Tibial nerve (tissue), 4 donors: ENCODE data around the gene MACO1. TPM values are rescaled to one million over a fixed set of nuclear protein-coding genes. Genes with fewer than 3 reads are reported as not detected.

ENCODE experiments used
- DNase-seq, 2 donors: peaks; one replicate each; pipeline ENCODE4 v3.0.0-alpha.2; 2019; ENCODE audit warnings: low spot score in 2 of 2
- H3K27ac ChIP-seq, 4 donors: fragments of 200-600 bp; sonication (generic) in 3 of 4; one replicate each; pipeline ENCODE4 v1.5.1; 2017 to 2019; ENCODE audit warnings: mild to moderate bottlenecking in 1 of 4
- H3K27me3 ChIP-seq, 2 donors: fragments of 200-600 bp; sonication (generic) in 1 of 2; one replicate each; pipeline versions ENCODE4 v1.5.1 to v1.6.0; 2017 to 2019
- H3K36me3 ChIP-seq, 3 donors: fragments of 200-600 bp; sonication (generic); one replicate each; pipeline ENCODE4 v1.5.1; 2018 to 2019
- H3K4me1 ChIP-seq, 4 donors: fragments of 200-600 bp; sonication (generic) in 3 of 4; one replicate each; pipeline ENCODE4 v1.5.1; 2017 to 2019
- H3K4me3 ChIP-seq, 4 donors: fragments of 200-600 bp; sonication (generic) in 3 of 4; one replicate each; pipeline ENCODE4 v1.5.1; 2017 to 2019; ENCODE audit warnings: mild to moderate bottlenecking in 1 of 4, moderate library complexity in 1 of 4
- H3K9me3 ChIP-seq, 4 donors: fragments of 200-600 bp; sonication (generic) in 3 of 4; one replicate each; pipeline ENCODE4 v1.5.1; 2017 to 2019
- CTCF ChIP-seq, 5 experiments: fragments of 200-600 bp in 3 of 5; fragments of 450-650 bp in 2 of 5; sonication (generic) in 3 of 5; IDR thresholded peaks; one replicate each; pipeline ENCODE4 v1.5.1; 2016 to 2019; ENCODE audit warnings: antibody characterized with exemption in 5 of 5, mild to moderate bottlenecking in 3 of 5, moderate library complexity in 2 of 5
- EP300 ChIP-seq, 2 donors: sonication (generic); formaldehyde crosslinking; IDR thresholded peaks; one replicate each; pipeline ENCODE4 v1.6.1; 2017; ENCODE audit warnings: antibody characterized with exemption in 2 of 2, mild to moderate bottlenecking in 1 of 2
- POLR2A ChIP-seq, 2 donors: fragments of 450-650 bp; IDR thresholded peaks; one replicate each; pipeline ENCODE4 v1.6.1; 2017; ENCODE audit warnings: antibody characterized with exemption in 2 of 2, mild to moderate bottlenecking in 2 of 2, moderate library complexity in 2 of 2
- WGBS, 2 donors: methylation state at CpG; one replicate each; pipeline ENCODE4 v1.1.5; 2018; 5-methylcytosine and 5-hydroxymethylcytosine counted together
- total RNA-seq, 4 donors: library from RNA; depleted of rRNA; stranded (reverse); fragments of >200 nt; gene quantifications; one replicate each; pipeline ENCODE4 v1.1.0, GENCODE V29; 2016

The MACO1 gene
- total RNA-seq, 4 donors from 2014 or later: 8.8 to 16.2 (median 13.7) TPM

GRCh38 chr1:25523542-25523941 is 92.8 kb downstream of the MACO1 start:
- DNase-seq: no peak
- Histone ChIP-seq H3K4me1 (peaks cover 0 to 4% (median 0%) of the 10 kb centered on the region in 4 donors), H3K4me3 (no peak overlapping the region), H3K27me3 (no peaks in the 10 kb centered on the region), H3K36me3 (no peaks in the 10 kb centered on the region), H3K27ac (no peak overlapping the region), H3K9me3 (peaks cover 0 to 13% (median 0%) of the 10 kb centered on the region in 4 donors)
- 66 to 75% methylated on average over 10 of the region's 10 CpGs for WGBS, 2 donors
- TF ChIP-seq POLR2A (IDR thresholded peaks at IDR 0.05) (no peak), EP300 (IDR thresholded peaks at IDR 0.05) (no peak), CTCF (IDR thresholded peaks at IDR 0.05) (no peak)

- H3K36me3 ChIP-seq: no peaks in the 10 kb centered on the region
- H3K9me3 ChIP-seq: peaks cover 0 to 13% (median 0%) of the 10 kb centered on the region in 4 donors
- DNase-seq: no peak
- TF ChIP-seq CTCF (IDR thresholded peaks at IDR 0.05): no peak
- TF ChIP-seq EP300 (IDR thresholded peaks at IDR 0.05): no peak
- TF ChIP-seq POLR2A (IDR thresholded peaks at IDR 0.05): no peak
- no peaks in the 10 kb centered on the region for H3K27me3 ChIP-seq
- H3K27ac ChIP-seq: no peak overlapping the region
- 53 to 54% methylated on average over 15 of the region's 15 CpGs for WGBS, 2 donors
- no peak overlapping the region for H3K4me3 ChIP-seq
- peaks cover 0 to 4% (median 0%) of the 10 kb centered on the region in 4 donors for H3K4me1 ChIP-seq
Observed at GRCh38 chr1:25524568-25525360, 94.1 kb downstream of the MACO1 start.

DNA sequence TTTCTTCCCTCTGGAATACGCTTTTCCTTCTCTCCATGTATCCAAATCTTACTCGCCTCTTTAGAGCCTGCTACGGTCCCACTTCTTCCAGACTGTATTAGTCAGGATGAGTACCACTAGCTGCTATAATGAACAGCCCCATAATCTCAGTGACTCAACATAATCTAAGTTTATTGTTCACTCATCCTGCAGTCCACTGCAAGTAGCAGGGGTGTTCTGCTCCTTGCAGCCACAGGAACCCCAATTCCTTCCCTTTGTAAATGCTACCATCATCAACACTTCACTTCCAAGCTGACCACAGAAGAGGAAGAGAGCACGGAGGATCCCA is 94.6 kb downstream of the MACO1 start:
- no peak for DNase-seq
- no peak for TF ChIP-seq CTCF (IDR thresholded peaks at IDR 0.05)
- no peaks in the 10 kb centered on the region for H3K27me3 ChIP-seq
- 83 to 89% methylated on average over 4 of the region's 4 CpGs for WGBS, 2 donors
- no peak overlapping the region for H3K4me3 ChIP-seq
- no peaks in the 10 kb centered on the region for H3K36me3 ChIP-seq
- peaks cover 0 to 4% (median 0%) of the 10 kb centered on the region in 4 donors for H3K4me1 ChIP-seq
- no peak overlapping the region for H3K27ac ChIP-seq
- peaks cover 0 to 13% (median 0%) of the 10 kb centered on the region in 4 donors for H3K9me3 ChIP-seq

- TF ChIP-seq CTCF (IDR thresholded peaks at IDR 0.05) (no peak), EP300 (IDR thresholded peaks at IDR 0.05) (no peak), POLR2A (IDR thresholded peaks at IDR 0.05) (no peak)
- H3K4me1 ChIP-seq: no peaks in the 10 kb centered on the region
- DNase-seq: no peak
- H3K9me3 ChIP-seq: peaks cover 0 to 13% (median 0%) of the 10 kb centered on the region in 4 donors
- 91 to 93% methylated on average over 2 of the region's 2 CpGs for WGBS, 2 donors
- H3K4me3 ChIP-seq: no peak overlapping the region
- no peaks in the 10 kb centered on the region for H3K36me3 ChIP-seq
- H3K27me3 ChIP-seq: no peaks in the 10 kb centered on the region
- H3K27ac ChIP-seq: no peak overlapping the region
Observed at GRCh38 chr1:25526753-25527152, 96.1 kb downstream of the MACO1 start.

GRCh38 chr1:25527226-25527846 is 96.6 kb downstream of the MACO1 start:
- WGBS, 2 donors: 82 to 83% methylated on average over 12 of the region's 12 CpGs
- Histone ChIP-seq H3K27me3 (no peaks in the 10 kb centered on the region), H3K27ac (no peak overlapping the region)

More at GRCh38 chr1:25527226-25527846, 96.6 kb downstream of the MACO1 start:
- Histone ChIP-seq H3K36me3 (no peaks in the 10 kb centered on the region), H3K4me1 (no peaks in the 10 kb centered on the region), H3K9me3 (peaks cover 0 to 13% (median 0%) of the 10 kb centered on the region in 4 donors), H3K4me3 (no peak overlapping the region)
- TF ChIP-seq EP300 (IDR thresholded peaks at IDR 0.05) (no peak), CTCF (IDR thresholded peaks at IDR 0.05) (no peak), POLR2A (IDR thresholded peaks at IDR 0.05) (no peak)
- DNase-seq: no peak
